Activated CD8-positive, alpha-beta memory T cell treated with anti-CD3 and anti-CD28 coated beads, Interleukin-2, amount 50 U/mL, for 4 hours (primary cell): ENCODE results near the gene ALAS2.
"Not testable (repeated sequence)": the region's sequence is repeated elsewhere in the genome, so short reads cannot be mapped to it uniquely, and the experiment has no call there.

Source experiments
- DNase-seq: peaks from one replicate; pipeline ENCODE4 v3.0.0-alpha.2; 2020

ALAS2 gene

DNA sequence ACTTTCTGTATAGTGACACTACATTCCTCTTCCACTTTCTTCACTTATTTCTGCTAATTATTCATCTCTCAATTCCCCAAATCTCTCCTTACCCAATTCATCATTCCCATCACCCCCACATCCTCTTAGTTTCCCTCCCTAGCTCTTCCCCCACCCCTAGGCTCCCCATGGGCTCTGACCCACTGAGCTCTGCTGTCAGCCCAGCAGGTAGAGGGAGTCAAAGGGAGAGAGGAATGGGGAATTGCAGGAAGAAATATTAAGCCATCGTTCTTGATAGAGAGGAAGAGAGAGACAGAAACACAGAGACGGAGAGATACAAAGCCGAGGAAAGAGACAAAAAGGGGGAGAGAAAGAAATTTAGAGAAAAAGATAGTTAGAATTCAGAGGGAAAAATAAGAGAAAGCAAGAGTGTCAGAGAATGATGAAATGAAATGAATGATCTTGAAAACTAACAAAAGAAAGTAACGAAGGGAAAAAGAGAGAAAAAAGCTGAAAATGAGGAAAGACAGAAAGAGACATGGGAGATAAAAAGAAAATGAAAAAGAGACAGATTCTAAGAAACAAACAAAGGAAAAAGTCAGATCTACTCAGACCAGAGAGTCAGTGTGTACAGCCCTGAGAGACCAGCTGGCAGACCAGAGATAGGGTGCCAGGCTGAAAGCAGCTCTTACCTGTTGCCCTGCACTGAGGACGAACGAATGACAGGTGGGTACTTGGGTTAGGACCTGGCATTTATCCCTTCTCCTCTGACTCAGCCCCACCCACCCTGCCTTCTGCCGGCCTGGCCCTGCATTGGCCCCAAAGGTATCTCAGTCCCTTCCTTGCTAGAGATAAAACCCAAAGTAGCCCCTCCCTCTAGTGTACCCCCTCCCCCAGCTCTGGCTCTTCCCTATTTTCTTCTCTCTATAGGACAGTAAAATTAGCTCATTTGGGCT lies at the start of gene ALAS2:
TSS of gene ALAS2 (minus strand) at position 707 of the 935 bp plus-strand sequence. CDS start 4,977 bp downstream, outside the sequence.
- no peak for DNase-seq

DNA sequence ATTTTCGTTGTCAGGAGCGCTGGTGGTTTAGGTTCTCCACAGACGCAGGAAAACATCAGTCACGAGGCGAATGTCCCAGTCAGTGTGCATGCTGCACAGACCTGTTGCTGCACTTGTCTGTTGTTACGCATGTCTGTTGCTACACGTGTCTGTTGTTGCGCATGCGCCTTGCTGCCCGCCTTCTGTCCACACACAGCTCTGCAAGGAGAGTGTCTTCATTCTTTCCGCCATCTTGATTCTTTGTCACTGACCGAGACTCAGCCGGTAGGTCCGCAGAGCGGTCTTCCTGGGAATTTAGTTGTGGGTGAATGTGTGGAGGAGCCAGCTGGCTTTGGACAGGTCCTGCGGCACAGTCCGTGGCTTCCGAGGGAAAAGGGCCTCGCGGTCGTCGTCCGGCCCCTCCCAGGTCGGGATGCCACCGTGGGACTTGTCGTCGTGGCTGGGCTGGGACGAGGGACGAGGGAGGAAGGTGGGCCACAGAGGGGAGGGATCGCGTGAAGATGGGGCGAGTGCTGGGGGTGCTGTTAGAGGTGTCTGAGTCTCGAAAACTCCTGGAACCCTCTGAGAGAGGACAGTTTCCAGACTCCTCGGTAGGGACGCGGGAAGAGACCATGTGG lies 44.2 kb upstream of the ALAS2 start, which contains the start of gene PAGE2B:
TSS of gene PAGE2B (plus strand) at position 180 of the 617 bp plus-strand sequence. CDS start 1,012 bp downstream, outside the sequence.
- DNase-seq, result no peak

- DNase-seq, result no peak
These were observed 41.5 kb upstream of the ALAS2 start for GRCh38 chrX:55072286-55072685.

GRCh38 chrX:55067180-55067579 lies 36.4 kb upstream of the ALAS2 start:
- not testable (repeated sequence) for DNase-seq

- peak; percentile 36 for DNase-seq
These were observed 27.0 kb upstream of the ALAS2 start for GRCh38 chrX:55057675-55058249.

DNA sequence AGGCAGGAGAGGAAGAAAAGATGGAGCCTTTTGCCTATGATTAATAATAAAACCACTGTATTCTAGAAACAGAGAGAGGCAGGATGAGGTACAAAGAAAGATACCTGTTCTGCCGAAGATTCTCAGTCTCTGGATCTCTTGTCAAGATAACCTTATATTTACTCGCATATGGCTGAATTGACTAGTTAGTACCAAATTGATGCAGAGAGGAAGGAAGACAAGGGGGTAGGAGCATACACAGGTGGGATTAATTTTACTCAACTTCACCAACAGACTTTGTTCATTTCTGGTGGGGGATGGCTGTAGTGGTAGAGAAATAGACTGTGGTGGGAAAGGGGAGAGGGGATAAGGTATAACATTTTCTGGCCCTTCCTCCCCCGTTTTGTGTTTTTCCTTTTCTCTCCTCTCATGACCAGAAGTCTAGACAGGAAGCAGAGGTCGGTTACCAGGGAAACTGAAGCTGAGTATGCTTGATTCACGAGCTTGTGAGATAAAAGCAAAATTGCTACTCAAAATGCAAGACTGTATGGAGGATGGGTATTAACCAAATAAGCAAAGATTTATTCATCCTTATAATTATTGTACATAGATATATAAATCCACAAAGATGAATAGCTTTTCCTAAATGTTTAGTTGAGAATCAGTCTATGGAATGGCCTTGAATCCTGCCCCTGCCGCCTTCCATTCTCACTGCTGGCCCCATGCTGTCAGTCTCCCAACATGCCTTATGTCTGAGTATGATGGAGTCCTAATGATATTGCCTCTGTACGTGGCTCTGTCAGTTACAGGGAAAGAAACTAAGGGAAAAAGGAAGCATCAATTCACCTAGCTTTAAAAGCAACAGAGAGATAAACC lies 26.3 kb upstream of the ALAS2 start:
- no peak for DNase-seq

DNA sequence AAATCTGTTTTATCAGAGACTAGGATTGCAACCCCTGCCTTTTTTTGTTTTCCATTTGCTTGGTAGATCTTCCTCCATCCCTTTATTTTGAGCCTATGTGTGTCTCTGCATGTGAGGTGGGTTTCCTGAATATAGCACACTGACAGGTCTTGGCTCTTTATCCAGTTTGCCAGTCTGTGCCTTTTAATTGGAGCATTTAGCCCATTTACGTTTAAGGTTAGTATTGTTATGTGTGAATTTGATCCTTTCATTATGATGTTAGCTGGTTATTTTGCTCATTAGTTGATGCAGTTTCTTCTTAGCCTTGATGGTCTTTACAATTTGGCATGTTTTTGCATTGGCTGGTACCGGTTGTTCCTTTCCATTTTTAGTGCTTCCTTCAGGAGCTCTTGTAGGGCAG lies 19.8 kb upstream of the ALAS2 start:
- DNase-seq, result not testable (repeated sequence)

GRCh38 chrX:55041514-55041913 lies 10.7 kb upstream of the ALAS2 start:
- no peak for DNase-seq

GRCh38 chrX:55039471-55039870 lies 8.7 kb upstream of the ALAS2 start:
- no peak for DNase-seq

- no peak for DNase-seq
These were observed 2.7 kb upstream of the ALAS2 start for GRCh38 chrX:55033429-55033828.

GRCh38 chrX:55029291-55029690 lies 1.5 kb downstream of the ALAS2 start:
- no peak for DNase-seq

DNA sequence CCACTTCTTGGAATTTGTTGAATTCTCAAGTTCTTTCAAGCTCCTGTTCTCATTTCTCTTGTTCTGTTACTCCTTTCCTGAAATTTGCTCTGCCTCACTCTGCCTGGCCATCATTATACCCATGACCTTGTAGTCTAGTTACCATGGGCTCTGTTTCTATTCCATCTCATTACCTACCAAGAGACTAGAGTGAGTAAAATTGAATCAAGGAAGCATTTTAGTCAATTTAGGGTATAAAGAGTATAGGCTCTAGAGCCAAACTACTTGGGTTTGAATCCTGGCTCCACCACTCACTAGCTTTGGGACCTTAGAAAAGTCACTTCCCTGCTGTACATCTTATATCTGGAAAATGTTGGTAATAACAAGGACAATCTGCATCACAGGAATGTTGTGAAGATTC lies 2.2 kb downstream of the ALAS2 start:
- DNase-seq, result no peak

- DNase-seq, result no peak
These were observed 2.7 kb downstream of the ALAS2 start for GRCh38 chrX:55028040-55028439.

DNA sequence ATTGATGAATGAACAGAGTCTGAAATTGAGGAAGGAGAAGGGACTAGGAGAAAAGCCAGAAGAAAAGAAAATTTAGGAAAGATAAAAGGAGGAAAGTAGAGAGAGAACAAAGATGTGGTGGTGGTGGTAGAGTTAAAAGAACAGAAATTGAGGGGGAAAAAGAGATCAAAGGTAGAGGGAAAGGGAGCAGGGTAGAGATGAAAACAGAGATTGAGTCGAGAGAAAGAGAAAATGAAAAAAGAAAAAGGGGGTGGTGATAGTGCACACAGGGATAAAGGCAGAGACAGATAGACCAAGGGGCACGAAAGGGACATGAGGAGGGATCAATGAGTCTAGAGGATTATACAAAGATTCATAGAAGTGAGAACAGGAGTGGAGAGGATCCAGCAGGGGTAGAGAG lies 3.9 kb downstream of the ALAS2 start:
- no peak for DNase-seq

GRCh38 chrX:55026143-55026542 lies 4.6 kb downstream of the ALAS2 start:
- no peak for DNase-seq

- DNase-seq, result no peak
These were observed 15.9 kb downstream of the ALAS2 start for GRCh38 chrX:55014897-55015299.

- DNase-seq, result no peak
These were observed 19.5 kb downstream of the ALAS2 start for GRCh38 chrX:55011294-55011693.

DNA sequence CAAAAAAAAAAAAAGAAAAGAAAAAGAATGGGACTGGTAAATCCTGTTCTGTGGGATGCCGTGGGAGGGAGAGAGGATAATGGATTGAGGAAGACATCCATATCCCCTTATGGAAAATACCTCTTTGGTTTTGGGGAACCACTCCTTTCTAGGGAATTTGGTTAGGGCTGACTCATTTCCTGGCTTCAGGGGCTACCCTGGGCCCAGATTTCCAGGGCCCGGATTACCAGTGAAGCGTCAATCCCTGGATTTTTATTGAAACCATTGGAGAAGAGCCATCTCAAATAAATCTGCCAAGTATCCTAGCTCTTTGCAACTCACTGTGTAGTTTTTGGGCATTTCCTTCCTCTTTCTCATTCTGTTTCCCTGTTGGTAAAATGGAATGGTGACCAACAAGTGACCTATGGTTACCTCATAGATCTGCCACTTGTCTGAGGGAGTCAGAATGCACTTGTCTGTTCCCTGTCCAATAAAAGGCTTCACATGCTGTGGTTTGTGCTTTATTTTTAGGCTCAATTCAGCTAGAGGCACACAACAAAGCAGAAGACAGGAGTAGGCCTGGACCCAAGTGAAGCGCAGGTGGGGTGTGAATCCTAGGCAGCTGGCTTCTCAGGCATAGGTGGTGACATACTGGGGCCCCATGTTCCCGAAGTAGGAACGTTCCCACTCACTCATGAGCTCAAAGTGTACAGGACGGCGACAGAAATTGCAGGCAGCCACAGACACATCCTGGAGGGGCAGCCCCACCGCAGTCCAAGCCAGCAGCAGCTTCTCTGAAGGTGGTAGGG lies 22.0 kb downstream of the ALAS2 start:
- no peak for DNase-seq

GRCh38 chrX:55007656-55008055 lies 23.1 kb downstream of the ALAS2 start:
- no peak for DNase-seq

DNA sequence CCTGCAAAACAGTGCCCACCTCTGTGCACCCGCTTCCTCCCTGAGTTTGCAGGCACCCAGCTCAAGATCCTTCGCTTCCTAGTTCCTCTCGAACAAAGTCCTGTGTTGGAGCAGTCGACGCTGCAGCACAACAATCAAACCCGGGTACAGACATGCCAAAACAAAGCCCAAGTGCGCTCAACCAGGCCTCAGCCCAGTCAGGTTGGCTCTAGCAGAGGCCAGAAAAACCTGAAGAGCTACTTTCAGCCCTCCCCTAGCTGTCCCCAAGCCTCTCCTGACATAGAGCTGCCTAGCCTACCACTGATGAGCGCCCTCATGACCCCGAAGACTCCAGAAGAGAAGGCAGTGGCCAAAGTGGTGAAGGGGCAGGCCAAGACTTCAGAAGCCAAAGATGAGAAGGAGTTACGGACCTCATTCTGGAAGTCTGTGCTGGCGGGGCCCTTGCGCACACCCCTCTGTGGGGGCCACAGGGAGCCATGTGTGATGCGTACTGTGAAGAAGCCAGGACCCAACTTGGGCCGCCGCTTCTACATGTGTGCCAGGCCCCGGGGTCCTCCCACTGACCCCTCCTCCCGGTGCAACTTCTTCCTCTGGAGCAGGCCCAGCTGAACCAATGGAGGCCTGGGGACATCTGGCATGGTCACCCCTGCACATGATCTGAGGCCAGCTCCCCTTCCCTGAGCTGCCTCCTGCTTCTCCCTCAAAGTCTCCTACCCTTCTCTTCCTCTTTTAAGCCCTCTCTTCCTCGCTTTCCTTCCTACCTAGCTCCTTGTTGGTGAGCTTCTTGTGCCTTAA lies 23.8 kb downstream of the ALAS2 start:
- DNase-seq, result no peak

- DNase-seq, result no peak
These were observed 25.5 kb downstream of the ALAS2 start for GRCh38 chrX:55005256-55005655.
